ENCODE data around the gene PRRT1.

Gene PRRT1

GRCh38 chr6:32173051-32173727 is 21.4 kb upstream of the PRRT1 start:
- DNase-seq = no peak

- DNase-seq = no peak
Observed at GRCh38 chr6:32171234-32171633, 19.5 kb upstream of the PRRT1 start.

DNA sequence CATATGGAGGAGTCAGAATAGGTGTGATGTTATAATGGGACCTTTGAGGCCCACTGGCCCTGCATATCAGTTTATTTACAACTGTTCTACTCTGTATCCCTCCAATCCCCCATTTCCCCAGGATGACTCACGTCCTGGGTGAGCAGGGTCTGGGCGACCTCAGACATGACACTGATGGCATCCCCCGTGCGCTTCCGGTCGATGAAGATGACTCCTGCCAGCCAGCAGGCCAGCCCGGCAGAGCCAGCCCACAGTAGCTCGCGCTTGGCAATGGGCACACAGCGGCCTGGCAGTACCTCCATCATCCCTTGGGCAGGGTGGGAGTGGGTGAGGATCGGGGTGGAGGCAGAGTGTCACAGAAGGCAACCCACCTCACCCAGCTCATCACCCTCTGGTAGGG is 18.6 kb upstream of the PRRT1 start:
- no peak for DNase-seq

GRCh38 chr6:32168807-32169591 is 17.3 kb upstream of the PRRT1 start:
- no peak for DNase-seq

GRCh38 chr6:32168350-32168749 is 16.6 kb upstream of the PRRT1 start:
- no peak for DNase-seq

GRCh38 chr6:32167761-32168262 is 16.1 kb upstream of the PRRT1 start:
- DNase-seq = no peak

DNA sequence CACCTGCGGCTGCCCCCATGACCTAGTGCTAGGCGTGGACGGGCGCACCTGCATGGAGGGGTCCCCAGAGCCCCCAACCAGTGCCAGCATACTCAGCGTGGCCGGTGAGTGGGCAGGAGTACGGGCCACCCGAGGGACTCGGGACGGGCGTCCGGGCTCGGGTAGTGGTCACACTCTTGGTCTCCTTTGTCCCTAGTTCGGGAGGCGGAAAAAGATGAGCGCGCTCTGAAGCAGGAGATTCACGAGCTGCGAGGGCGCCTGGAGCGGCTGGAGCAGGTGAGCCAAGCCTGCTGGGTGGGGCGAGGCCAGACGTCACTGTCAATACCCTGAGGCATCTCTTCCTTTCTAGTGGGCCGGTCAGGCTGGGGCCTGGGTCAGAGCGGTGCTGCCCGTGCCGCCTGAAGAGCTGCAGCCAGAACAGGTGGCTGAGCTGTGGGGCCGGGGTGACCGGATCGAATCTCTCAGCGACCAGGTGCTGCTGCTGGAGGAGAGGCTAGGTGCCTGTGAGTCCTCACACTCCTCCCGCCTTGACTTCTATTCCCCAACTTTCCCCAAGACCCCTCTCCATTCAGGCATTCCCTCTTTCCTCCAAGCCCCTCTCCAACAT is 15.5 kb upstream of the PRRT1 start:
- DNase-seq = no peak

GRCh38 chr6:32166411-32167061 is 14.8 kb upstream of the PRRT1 start:
- no peak for DNase-seq

- no peak for DNase-seq
Observed at GRCh38 chr6:32164295-32164694, 12.6 kb upstream of the PRRT1 start, which contains the start of gene EGFL8. Gene EGFL8 (plus strand): TSS chr6:32164595. CDS start chr6:32166166, 1,571 bp downstream.

DNA sequence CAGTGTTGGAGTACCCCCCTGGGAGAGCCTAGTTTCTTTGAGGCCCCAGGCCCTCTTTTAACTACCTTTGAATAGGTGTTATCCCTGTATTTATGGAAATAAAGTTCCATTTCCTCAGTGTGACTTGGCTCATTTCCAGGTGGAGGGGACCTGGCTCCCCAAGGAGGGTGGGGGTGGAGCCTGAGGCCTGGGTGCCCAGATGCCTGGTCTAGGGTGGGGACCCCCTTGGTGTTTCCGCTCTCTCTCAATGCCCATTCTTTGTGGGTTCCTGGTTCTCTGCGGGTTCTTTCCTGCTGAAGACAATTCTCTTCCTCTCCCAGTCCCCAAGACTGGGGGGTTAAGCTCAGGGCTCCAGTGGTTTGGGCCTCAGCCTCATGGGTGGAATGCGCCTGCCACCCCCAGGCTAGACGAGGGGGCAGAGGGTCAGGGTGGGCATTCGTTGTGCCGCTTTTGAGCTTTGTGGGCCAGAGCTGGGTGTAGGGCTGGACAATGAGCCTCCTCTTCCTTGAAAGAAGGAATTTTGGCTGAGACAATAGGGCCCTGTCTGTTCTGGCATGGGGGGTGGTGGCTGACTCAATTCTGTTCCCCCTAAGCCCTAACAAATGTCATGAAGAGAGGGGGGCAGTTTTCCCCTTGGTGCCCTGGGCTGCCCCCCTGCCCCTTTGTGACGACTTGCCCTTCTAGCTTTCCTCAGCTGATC is 12.0 kb upstream of the PRRT1 start:
- DNase-seq = no peak

- DNase-seq = no peak
Observed at GRCh38 chr6:32158052-32158451, 6.3 kb upstream of the PRRT1 start.

DNA sequence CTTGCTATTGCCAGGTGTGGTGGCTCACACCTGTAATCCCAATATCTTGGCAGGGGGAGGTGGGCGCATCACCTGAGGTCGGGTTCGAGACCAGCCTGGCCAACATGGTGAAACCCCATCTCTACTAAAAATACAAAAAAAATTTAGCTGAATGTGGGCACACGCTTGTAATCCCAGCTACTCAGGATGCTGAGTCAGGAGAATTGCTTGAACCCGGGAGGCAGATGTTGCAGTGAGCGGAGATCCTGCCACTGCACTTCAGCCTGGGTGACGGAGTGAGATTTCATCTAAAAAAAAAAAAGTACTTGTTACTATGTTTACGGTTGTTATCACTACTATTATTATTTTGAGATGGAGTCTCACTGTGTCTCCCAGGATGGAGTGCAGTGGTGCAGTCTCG is 5.2 kb upstream of the PRRT1 start:
- DNase-seq = no peak

DNA sequence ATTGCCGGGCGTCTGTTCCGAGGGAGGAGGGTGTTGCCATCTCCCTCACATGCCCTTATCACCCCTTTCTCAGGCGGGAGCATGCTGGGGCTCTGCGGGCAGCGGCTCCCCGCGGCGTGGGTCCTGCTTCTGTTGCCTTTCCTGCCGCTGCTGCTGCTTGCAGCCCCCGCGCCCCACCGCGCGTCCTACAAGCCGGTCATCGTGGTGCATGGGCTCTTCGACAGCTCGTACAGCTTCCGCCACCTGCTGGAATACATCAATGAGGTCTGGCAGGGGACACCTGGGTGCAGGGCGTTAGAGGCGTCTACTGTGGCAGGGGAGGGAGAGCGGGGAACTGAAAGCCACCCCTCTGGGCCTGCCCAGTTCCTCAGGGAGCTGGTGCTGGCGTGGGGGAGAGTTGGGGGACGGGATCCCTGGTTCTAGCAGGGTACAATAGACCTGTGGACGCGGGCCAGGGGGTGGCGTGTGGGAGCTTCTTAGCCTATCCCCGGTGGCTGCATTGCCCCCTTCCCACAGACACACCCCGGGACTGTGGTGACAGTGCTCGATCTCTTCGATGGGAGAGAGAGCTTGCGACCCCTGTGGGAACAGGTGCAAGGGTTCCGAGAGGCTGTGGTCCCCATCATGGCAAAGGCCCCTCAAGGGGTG is 2.9 kb upstream of the PRRT1 start:
- peak; percentile 64 for DNase-seq

- DNase-seq = peak; percentile 67
Observed at GRCh38 chr6:32153564-32154513, 2.1 kb upstream of the PRRT1 start, which contains the start of gene PPT2. Gene PPT2 (plus strand): TSS chr6:32154141. CDS start chr6:32154595, 454 bp downstream.

GRCh38 chr6:32152769-32153563 is 1.2 kb upstream of the PRRT1 start:
- DNase-seq = no peak

GRCh38 chr6:32151181-32151862 is 417 bp downstream of the PRRT1 start:
- DNase-seq = no peak

DNA sequence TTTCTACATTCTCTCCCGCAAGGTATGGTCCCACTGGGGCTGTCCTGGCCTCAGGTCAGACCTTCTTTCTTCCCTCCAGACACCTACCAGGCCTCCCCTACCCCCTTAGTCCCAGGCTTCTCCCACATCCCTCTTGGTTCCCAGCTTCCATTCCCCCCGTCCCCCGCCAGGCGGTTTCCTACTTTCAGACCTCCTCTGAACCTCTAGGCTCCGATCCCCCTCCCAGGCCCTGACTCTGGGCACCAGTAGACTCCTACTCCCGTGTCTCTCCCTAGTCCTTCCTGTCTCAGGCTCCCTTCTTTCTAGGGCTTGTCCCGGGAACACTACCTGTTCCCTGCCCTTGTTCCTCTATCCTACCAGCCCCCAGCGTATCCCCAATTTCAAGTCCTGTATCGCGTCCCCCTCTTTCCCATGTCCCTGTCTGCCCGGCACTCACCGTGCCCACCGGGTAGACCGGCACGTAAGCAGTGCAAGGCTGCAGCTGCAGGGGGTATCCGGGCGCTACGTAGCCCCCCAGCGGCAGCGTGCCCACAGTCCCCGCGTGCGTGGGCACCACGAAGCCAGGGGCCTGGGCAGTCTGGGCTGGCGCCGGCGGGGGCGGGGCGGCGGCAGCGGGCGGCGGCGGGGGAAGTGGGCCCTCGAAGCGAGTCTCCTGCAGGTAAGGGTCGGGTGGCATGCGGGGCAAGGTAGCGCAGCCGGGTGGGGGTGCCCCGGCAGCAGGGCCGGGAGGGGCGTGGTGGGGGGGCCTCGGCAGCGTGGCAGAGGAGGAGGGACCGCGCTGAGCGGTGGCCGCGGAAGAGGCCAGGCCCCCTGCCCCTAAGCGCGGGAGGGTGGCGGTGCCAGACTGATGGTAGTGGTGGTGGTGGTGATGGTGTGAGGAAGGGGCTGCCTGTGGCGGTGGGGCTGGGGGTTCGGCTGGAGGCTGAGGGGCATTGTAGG is 1.5 kb downstream of the PRRT1 start:
- DNase-seq = no peak

Data from activated naive CD4-positive, alpha-beta T cell treated with Interleukin-2 at 50 U/mL for 16 hours (primary cell).